Measurements from ENCODE around the gene RNF103. TPM values are rescaled to one million over a fixed set of nuclear protein-coding genes. Genes with fewer than 3 reads are reported as not detected.
A peak's percentile ranks its signal among the peaks of the same experiment; 100 is the strongest.

The RNF103 gene
- total RNA-seq, 2 experiments from 2014 or later, result 8.7 to 9.9 TPM

- Mint-ChIP-seq H3K4me1 (ENCODE audit: low read depth) (peaks cover 34% of the 10 kb centered on the region), H3K4me3 (peak overlapping the region; percentile 95), H3K27ac (peak overlapping the region; percentile 99), H3K9me3 (ENCODE audit: insufficient read depth) (no peaks in the 10 kb centered on the region), H3K27me3 (ENCODE audit: low read depth) (no peaks in the 10 kb centered on the region), H3K36me3 (ENCODE audit: low read depth) (peaks cover 39% of the 10 kb centered on the region)
- ATAC-seq (no peak), DNase-seq (no peak)
- CTCF ChIA-PET, result interaction anchor here (1.3 kb wide), 1 partner anchor 60 kb away, joined by 4 read pairs; no protein-coding TSS in a partner anchor
- POLR2A ChIA-PET, result interaction anchor here (1.1 to 2.7 kb wide), 8 partner anchors 10 to 363 kb away, joined by 3 to 16 read pairs (median 6); partner anchors contain the start of genes KDM3A and MRPL35
These were observed 61.2 kb downstream of the RNF103 start for GRCh38 chr2:86562485-86562921.

- peaks cover 33% of the 10 kb centered on the region for H3K4me1 Mint-ChIP-seq (ENCODE audit: low read depth)
- CTCF ChIA-PET, result no interaction called here
- H3K4me3 Mint-ChIP-seq, result no peak overlapping the region
- peaks cover 41% of the 10 kb centered on the region for H3K36me3 Mint-ChIP-seq (ENCODE audit: low read depth)
- H3K27me3 Mint-ChIP-seq (ENCODE audit: low read depth), result no peaks in the 10 kb centered on the region
- H3K9me3 Mint-ChIP-seq (ENCODE audit: insufficient read depth), result no peaks in the 10 kb centered on the region
- POLR2A ChIA-PET, result no interaction called here
- DNase-seq (no peak), ATAC-seq (no peak)
- H3K27ac Mint-ChIP-seq, result no peak overlapping the region
These were observed 65.8 kb downstream of the RNF103 start for GRCh38 chr2:86557836-86558235.

- Mint-ChIP-seq H3K27me3 (ENCODE audit: low read depth) (no peaks in the 10 kb centered on the region), H3K9me3 (ENCODE audit: insufficient read depth) (no peaks in the 10 kb centered on the region), H3K27ac (no peak overlapping the region), H3K4me3 (no peak overlapping the region), H3K36me3 (ENCODE audit: low read depth) (peaks cover 43% of the 10 kb centered on the region), H3K4me1 (ENCODE audit: low read depth) (peaks cover 30% of the 10 kb centered on the region)
- DNase-seq (no peak), ATAC-seq (no peak)
- POLR2A ChIA-PET, result interaction anchor here (0.6 kb wide), 1 partner anchor 141 kb away, joined by 4 read pairs; no protein-coding TSS in a partner anchor
- CTCF ChIA-PET, result no interaction called here
These were observed 67.2 kb downstream of the RNF103 start for GRCh38 chr2:86556508-86556907.

Other genes with a start within 250 kb of the RNF103 start
- gene KDM3A, start 182.5 kb downstream of the RNF103 start, total RNA-seq, result 10 to 100 TPM; 74.9 to 80.1 TPM
- gene CHMP3, start 60.4 kb downstream of the RNF103 start, total RNA-seq, result 10 to 100 TPM; 38.4 to 39.9 TPM
- gene RMND5A, start 96.4 kb upstream of the RNF103 start, total RNA-seq, result 10 to 100 TPM; 34.4 to 35.2 TPM
- gene CD8A, start 167.0 kb upstream of the RNF103 start, total RNA-seq, result 100 to 1,000 TPM; 667 to 675 TPM
- gene CD8B, start 238.0 kb upstream of the RNF103 start, total RNA-seq, result 100 to 1,000 TPM; 423 to 439 TPM

All from activated CD8-positive, alpha-beta T cell treated with anti-CD3 and anti-CD28 coated beads, Interleukin-2, amount 10 ng/mL, durations not matched to agents 7 days and 5 days (primary cell).